Placental pericyte (primary cell): ENCODE results near the gene TBC1D9B. TPM values are rescaled to one million over a fixed set of nuclear protein-coding genes. Genes with fewer than 3 reads are reported as not detected.

ENCODE experiments used
- small RNA-seq: library from RNA; depleted of rRNA; stranded (forward); fragments of <200 nt; gene quantifications from one replicate; pipeline ENCODE3, GENCODE V24; 2012; ENCODE audit warnings: low replicate concordance
- total RNA-seq: library from RNA; depleted of rRNA; stranded (reverse); fragments of >200 nt; gene quantifications from 2 replicates; pipeline ENCODE4 v1.2.3, GENCODE V29; 2012

Gene TBC1D9B
- total RNA-seq: 63.5 and 70.6 TPM in 2 replicates

GRCh38 chr5:179907556-179908324 is at the start of gene TBC1D9B:
Gene TBC1D9B, minus strand, starts transcription at chr5:179907897. Its CDS starts 76 bp downstream, at chr5:179907821.

GRCh38 chr5:179858586-179859427 is 48.9 kb downstream of the TBC1D9B start, which contains the start of gene MRNIP:
Gene MRNIP, minus strand, starts transcription at chr5:179858817. Its CDS starts 21 bp downstream, at chr5:179858796.

GRCh38 chr5:179820483-179821297 is 87.0 kb downstream of the TBC1D9B start, which contains the start of gene SQSTM1:
Gene SQSTM1, plus strand, starts transcription at chr5:179820905. Its CDS starts 32 bp downstream, at chr5:179820937.

Small RNAs within 50 kb of the gene (small RNA-seq; reads per million reads assigned to genes)
- gene RF00019: not detected

Other genes starting within 250 kb of the TBC1D9B start
- gene CBY3, start 226.9 kb downstream of the TBC1D9B start, total RNA-seq: 0.29 TPM in 1 of 2 replicates, not detected in the other
- 650 and 1,521 TPM in 2 replicates for gene CANX, start 208.9 kb downstream of the TBC1D9B start, total RNA-seq
- gene MAML1, start 175.1 kb downstream of the TBC1D9B start, total RNA-seq: 6.3 and 16.2 TPM in 2 replicates
- gene LTC4S, start 113.9 kb downstream of the TBC1D9B start, total RNA-seq: 0.88 TPM in 1 of 2 replicates, not detected in the other
- 135 and 238 TPM in 2 replicates for gene MGAT4B, start 101.0 kb downstream of the TBC1D9B start, total RNA-seq
- gene SQSTM1, start 87.0 kb downstream of the TBC1D9B start, total RNA-seq: 439 and 1,519 TPM in 2 replicates
- gene MRNIP, start 49.1 kb downstream of the TBC1D9B start, total RNA-seq: 6.6 and 7.2 TPM in 2 replicates
- gene RNF130, start 163.9 kb upstream of the TBC1D9B start, total RNA-seq: 8.9 and 9.2 TPM in 2 replicates